HepG2 (cell line): ENCODE results near the gene KIF6.

Experiments used
- BRCA1 ChIP-seq: sonication (generic); formaldehyde crosslinking; IDR thresholded peaks from 2 replicates; pipeline ENCODE4 v1.4.0; 2020; ENCODE audit warnings: missing genetic modification reagents
- GATAD1 ChIP-seq: IDR thresholded peaks from 2 replicates; pipeline ENCODE4 v1.6.1; 2016; ENCODE audit warnings: missing genetic modification reagents, missing compliant biosample characterization
- NFATC3 ChIP-seq: sonication (generic); formaldehyde crosslinking; IDR thresholded peaks from 2 replicates; pipeline ENCODE4 v1.5.1; 2020; ENCODE audit warnings: mild to moderate bottlenecking, missing genetic modification reagents
- POLR2AphosphoS2 ChIP-seq: IDR thresholded peaks from 2 replicates; pipeline ENCODE4 v1.6.1; 2011; ENCODE audit warnings: low read depth, low read length, improper control_type of control experiment
- RAD21 ChIP-seq: fragments of 450-650 bp; formaldehyde crosslinking; IDR thresholded peaks from 2 replicates; pipeline ENCODE4 v1.5.0; 2020; ENCODE audit warnings: mild to moderate bottlenecking
- SSRP1 ChIP-seq: IDR thresholded peaks from 2 replicates; pipeline ENCODE4 v1.6.1; 2016; ENCODE audit warnings: control low read depth
- ZNF263 ChIP-seq: sonication (generic); formaldehyde crosslinking; IDR thresholded peaks from 2 replicates; pipeline ENCODE4 v1.4.0; 2020; ENCODE audit warnings: missing genetic modification reagents
- TF ChIP-seq, protein P1 (sequence below): sonication (generic); formaldehyde crosslinking; IDR thresholded peaks from 2 replicates; pipeline ENCODE4 v1.4.0; 2020; ENCODE audit warnings: missing genetic modification reagents
- TF ChIP-seq, protein P2 (sequence below): IDR thresholded peaks from 2 replicates; pipeline ENCODE4 v1.6.1; 2016; ENCODE audit warnings: missing compliant biosample characterization, missing genetic modification reagents, borderline replicate concordance

GRCh38 chr6:39527792-39528564 lies 197.2 kb downstream of the KIF6 start:
- no peak for TF ChIP-seq GATAD1
- TF ChIP-seq ZNF263 (CRISPR knock-in tag): no peak
- TF ChIP-seq RAD21: no peak
- TF ChIP-seq, protein P1, sequence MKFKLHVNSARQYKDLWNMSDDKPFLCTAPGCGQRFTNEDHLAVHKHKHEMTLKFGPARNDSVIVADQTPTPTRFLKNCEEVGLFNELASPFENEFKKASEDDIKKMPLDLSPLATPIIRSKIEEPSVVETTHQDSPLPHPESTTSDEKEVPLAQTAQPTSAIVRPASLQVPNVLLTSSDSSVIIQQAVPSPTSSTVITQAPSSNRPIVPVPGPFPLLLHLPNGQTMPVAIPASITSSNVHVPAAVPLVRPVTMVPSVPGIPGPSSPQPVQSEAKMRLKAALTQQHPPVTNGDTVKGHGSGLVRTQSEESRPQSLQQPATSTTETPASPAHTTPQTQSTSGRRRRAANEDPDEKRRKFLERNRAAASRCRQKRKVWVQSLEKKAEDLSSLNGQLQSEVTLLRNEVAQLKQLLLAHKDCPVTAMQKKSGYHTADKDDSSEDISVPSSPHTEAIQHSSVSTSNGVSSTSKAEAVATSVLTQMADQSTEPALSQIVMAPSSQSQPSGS: no peak
- TF ChIP-seq SSRP1 (CRISPR knock-in tag): no peak
- TF ChIP-seq, protein P2, sequence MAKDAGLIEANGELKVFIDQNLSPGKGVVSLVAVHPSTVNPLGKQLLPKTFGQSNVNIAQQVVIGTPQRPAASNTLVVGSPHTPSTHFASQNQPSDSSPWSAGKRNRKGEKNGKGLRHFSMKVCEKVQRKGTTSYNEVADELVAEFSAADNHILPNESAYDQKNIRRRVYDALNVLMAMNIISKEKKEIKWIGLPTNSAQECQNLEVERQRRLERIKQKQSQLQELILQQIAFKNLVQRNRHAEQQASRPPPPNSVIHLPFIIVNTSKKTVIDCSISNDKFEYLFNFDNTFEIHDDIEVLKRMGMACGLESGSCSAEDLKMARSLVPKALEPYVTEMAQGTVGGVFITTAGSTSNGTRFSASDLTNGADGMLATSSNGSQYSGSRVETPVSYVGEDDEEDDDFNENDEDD (CRISPR knock-in tag): no peak
- no peak for TF ChIP-seq NFATC3 (CRISPR knock-in tag)
- TF ChIP-seq BRCA1: no peak
- TF ChIP-seq POLR2AphosphoS2: no peak
